PFSK-1 (cell line): ENCODE data around the gene CYSTM1.
A peak's percentile ranks its signal among the peaks of the same experiment; 100 is the strongest.

Experiments
- FOXP2 ChIP-seq: optimal IDR thresholded peaks from 2 replicates; pipeline ENCODE3; 2011; ENCODE audit warnings: borderline replicate concordance, control low read depth, inconsistent platforms; ENCODE audit not compliant: insufficient read depth; ENCODE audit errors: extremely low read length, extremely low read depth
- POLR2AphosphoS5 ChIP-seq: IDR thresholded peaks from 2 replicates; pipeline ENCODE4 v1.6.1; 2012; ENCODE audit warnings: low read depth, mild to moderate bottlenecking, control low read depth, low read length, moderate library complexity
- REST ChIP-seq, 2 experiments: IDR thresholded peaks; 2 replicates each; pipeline versions ENCODE4 v1.6.1 to v1.8.0; 2011 to 2012; ENCODE audit warnings: low read depth in 2 of 2, low read length in 2 of 2, control low read depth in 1 of 2, inconsistent platforms in 1 of 2, mild to moderate bottlenecking in 1 of 2, moderate library complexity in 1 of 2; ENCODE audit not compliant: insufficient read depth in 1 of 2
- SIN3A ChIP-seq: IDR thresholded peaks from 2 replicates; pipeline ENCODE4 v1.6.1; 2012; ENCODE audit warnings: mild to moderate bottlenecking, low read length, moderate library complexity, borderline replicate concordance; ENCODE audit not compliant: insufficient read depth
- TAF1 ChIP-seq: IDR thresholded peaks from 2 replicates; pipeline ENCODE4 v1.6.1; 2012; ENCODE audit warnings: low read length, control low read depth, borderline replicate concordance; ENCODE audit not compliant: insufficient read depth

The CYSTM1 gene

GRCh38 chr5:140168371-140168770 is 6.6 kb upstream of the CYSTM1 start:
- TF ChIP-seq TAF1 (no peak), POLR2AphosphoS5 (no peak), SIN3A (no peak), FOXP2 (no peak), REST (IDR thresholded peaks at IDR 0.05; ENCODE audit: insufficient read depth in 1 of 2, low read depth in 2 of 2, low read length in 2 of 2) (no peak)

- TF ChIP-seq POLR2AphosphoS5 (no peak), REST (IDR thresholded peaks at IDR 0.05; ENCODE audit: insufficient read depth in 1 of 2, low read depth in 2 of 2, low read length in 2 of 2) (no peak)
Observed at GRCh38 chr5:140169410-140169809, 5.6 kb upstream of the CYSTM1 start.

- TF ChIP-seq SIN3A (no peak), POLR2AphosphoS5 (no peak), TAF1 (no peak), REST (IDR thresholded peaks at IDR 0.05; ENCODE audit: insufficient read depth in 1 of 2, low read depth in 2 of 2, low read length in 2 of 2) (no peak), FOXP2 (no peak)
Observed at GRCh38 chr5:140172483-140172882, 2.5 kb upstream of the CYSTM1 start.

DNA sequence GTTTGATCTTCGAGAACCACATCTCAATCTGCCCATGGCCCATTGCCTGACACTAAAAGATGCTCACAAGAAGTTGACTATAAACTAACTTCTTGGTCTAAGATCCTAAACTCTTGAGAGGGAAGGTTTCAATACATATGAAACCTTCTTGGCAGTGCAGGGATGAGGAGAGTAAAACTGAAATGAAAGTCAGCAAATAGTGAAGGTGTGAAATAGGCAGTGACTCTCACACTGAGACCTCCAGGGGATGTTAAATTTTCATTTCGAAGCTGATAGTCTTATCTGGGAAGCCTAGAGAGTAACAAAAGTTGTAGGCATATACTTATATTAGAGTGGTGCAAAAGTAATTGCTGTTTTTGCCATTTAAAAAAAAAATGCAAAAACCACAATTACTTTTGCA is 974 bp upstream of the CYSTM1 start:
- TF ChIP-seq FOXP2 (no peak), REST (IDR thresholded peaks at IDR 0.05; ENCODE audit: insufficient read depth in 1 of 2, low read depth in 2 of 2, low read length in 2 of 2) (no peak), TAF1 (no peak), POLR2AphosphoS5 (no peak), SIN3A (no peak)

DNA sequence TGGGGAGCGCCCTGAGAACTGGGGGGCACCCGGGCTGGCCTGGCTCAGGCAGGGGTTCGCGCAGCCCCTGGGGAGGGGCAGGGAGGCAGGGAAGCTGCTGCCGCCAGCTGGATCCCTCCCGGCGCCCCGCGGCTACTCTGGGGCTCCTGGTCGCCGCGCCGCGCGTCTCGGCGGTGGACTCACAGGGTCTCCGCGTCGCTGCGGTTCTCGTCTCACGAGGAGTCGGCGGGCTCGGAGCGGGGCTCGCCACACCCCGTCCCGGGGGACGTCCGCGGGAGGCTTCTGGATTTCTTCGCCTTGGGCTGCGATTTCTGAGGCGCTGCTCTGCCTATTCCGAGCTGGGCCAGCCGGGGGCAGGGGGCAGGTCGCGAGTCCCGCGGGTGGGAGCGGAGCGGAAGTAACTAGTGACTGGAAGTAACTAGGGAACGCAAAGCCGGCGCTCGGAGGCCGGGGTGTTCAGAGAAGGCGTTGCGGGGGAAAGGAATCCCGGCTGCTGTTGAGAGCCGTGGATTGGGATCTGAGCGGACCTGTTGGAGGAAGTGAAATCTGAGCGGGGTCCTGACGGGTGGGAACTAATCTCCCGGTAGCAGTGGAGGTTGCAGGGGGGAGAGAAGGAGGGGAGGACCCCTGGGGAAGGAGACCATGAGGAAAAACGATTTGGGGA is 511 bp downstream of the CYSTM1 start:
- TF ChIP-seq FOXP2 (no peak), TAF1 (peak; percentile 63; the same call in 1 of the 2 replicates)
